EH (cell line): Measurements from ENCODE around the gene PLCH1.

Source experiments
- DNase-seq: peaks from one replicate; pipeline ENCODE4 v3.0.0-alpha.2; 2015; ENCODE audit warnings: low read depth

The PLCH1 gene

DNA sequence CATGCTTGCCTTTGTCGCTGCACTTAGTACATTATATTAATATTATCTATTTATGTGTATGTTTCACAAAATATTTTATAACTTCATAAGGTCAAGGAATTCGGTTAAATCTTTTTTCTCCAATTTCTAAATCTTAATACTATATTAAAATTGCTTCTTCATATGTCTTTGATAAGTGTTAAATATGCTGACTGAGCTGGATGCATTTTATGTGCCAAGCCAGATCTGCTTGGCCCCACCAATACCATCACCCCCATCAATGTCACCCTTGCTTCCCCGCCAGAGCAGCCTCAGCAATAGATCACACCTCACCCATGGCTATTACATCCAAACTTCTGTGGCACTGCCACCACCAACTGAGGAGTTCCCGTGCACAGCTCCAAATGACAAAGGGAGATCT is 287.3 kb downstream of the PLCH1 start:
- DNase-seq: no peak

DNA sequence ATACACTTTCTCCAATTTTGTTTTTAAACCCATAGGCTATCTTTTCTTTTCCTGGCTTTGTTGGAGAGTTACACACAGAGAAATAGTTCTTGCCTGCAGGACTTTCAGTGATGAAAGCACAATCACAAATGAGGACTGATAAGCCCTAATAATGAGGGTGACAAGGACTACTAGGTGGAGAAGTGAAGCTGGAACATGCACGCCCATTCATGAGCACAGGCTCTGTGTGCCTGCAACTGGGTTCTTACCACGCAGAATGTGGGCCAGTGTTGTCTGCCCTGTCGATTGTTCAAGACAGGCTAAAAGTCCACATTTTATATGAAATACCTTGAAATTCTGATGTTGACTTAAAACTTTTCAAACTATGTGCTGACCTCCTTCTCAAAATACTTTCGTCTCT is 289.1 kb downstream of the PLCH1 start:
- DNase-seq: no peak

DNA sequence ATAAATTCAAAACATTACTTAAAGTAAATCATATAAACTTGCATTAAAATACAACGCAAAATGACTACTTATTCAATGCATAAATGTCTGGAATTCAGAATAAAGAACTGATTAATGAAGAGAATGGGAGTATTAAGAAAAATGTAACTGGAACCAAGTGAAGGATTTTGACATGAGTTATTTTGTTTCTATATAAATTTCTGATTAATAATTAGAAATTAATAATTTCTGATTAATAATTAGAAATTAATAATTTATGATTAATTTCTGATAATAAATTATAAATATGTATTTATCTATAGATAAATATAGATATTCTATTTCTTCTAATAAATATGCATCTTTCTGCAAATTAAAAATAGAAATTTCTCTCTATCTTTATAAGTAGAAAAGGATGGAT is 291.4 kb downstream of the PLCH1 start:
- DNase-seq: no peak

DNA sequence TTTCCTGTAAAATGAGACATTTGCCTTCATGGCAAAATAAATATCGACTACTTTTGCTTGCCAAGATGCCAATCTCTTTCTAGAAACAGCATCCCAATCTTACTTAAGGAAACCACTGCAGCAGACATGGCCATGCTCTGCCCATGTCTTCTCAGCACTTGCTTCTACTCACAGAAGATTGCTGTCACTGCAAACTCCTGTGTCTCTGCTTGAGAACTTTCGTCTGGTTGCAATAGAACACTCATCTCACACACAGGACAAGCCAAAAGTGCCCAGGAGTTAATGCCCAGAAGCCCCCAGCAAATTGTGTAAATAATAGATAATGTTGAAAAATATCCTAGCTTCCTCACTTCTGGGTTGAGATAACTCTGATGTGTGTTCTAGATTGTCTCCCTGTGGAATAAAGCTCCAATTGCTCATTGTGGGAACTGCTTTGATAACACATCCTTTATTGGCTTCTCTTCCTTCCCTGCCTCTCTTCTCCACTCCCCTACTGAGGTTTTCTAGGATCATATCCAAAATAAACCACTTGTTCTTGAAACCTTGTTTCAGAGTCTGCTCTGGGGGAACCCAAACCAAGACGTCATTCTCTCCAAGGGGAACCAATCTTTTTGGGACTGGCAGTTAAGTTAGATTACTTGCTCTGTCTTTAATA is 295.1 kb downstream of the PLCH1 start:
- DNase-seq: no peak

DNA sequence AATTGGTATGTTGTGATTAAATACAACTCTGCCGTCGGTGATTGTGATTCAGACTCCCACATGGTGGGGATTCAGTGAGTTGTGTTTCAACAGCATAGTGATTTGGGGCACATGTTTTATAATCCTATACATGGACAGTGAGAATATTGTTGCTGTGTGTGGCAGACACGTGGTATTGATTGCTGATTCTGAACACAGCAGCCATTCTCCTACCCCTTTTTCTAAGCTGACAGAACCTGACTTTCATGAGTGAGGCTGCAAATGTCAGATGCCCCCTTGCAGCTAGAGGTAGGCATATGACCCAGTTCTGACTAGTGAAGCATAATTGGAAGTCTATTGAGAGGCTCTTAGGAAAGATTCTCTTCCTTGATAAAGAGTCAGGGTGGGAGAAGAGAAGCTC is 296.3 kb downstream of the PLCH1 start:
- no peak for DNase-seq

DNA sequence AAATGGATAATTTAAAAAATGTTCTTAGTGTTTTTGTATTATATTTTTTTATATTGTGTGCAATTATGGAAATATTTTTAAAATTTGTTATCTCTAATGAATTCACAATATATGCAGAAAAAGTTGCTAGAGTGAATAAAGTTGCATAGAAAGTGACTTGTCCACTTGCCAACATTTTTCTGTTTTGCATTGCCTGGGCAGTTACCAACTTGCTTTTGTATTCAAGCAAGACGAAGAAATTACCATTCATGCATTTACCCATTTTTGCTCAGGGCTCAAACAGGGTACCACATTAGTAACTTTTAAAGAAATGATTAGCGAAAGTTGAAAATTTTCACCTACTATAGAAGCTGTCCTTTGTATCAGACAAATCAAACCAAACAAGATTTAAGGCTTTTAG is 298.5 kb downstream of the PLCH1 start:
- DNase-seq: no peak

DNA sequence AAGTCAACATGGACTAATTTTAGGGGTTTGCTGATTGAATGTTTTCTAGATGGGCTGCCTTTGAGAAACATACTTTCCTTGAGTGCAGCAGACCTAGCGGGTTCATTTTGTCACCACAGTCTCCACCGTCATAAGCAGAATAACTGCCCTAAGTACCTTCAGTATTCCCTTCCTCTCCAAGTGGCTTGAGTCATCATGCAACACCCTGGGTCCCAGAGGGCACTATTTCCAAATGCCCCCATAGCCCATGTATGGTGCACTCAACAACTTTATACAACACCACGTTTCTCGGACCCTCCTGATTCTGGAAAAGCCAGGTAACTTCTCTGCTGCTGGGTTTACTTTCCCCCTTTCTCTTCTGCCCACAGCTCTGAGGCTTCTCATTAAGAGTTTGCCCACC is 300.1 kb downstream of the PLCH1 start:
- no peak for DNase-seq

DNA sequence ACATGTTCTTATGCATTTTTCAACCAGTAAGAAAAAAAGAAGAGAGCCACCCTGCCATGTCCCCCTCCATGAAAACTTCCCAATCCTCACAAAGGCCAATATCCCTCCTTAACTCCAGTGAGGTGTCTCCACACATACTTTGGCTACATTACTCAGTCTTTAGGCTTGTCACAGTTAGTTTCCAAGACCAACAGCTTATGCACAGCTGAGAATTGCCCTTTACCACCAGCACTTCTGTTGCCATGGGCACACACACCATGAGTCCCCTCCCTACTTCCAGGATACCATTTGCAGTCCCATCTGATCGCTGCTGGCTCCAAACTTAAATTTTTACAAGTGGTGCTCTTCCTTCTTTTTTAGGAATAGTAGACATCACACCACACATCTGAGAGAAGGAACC is 301.1 kb downstream of the PLCH1 start:
- no peak for DNase-seq

DNA sequence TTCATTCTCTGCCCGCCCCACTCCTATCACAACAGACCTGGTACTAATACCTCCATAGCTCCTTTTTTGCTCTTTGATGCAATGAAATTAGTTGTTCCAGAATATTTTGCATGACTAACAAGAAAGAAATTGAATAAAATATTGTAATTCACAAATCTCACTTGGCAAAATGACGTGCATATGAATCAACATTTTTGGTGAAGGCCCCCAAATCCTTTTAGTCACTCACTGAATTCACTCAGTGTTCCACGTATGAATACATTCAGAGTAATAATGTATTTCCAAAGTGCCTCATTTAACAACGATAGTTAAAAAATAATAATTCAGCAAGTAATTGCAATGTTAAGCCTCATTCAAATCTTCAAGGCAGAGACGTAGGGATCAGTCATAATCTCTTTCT is 302.8 kb downstream of the PLCH1 start:
- DNase-seq: no peak

DNA sequence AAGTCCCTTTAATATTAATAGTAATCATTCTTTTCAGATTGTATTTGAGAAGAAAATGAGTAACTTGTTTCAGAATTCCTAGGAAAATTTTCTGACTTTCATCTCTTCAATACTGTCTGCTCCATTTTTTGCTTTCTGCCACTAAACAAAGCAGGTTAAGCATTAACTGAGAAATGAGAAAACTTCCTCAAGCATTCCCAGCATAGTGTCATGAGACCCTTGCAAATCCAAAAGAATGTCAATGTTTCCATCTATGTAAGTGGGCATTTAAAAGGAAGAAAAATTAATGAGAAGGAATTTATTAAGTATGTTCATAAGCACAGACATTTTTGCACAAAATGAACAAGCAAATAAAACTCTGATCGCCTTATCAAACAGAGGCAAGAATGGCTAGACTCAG is 303.4 kb downstream of the PLCH1 start:
- no peak for DNase-seq

DNA sequence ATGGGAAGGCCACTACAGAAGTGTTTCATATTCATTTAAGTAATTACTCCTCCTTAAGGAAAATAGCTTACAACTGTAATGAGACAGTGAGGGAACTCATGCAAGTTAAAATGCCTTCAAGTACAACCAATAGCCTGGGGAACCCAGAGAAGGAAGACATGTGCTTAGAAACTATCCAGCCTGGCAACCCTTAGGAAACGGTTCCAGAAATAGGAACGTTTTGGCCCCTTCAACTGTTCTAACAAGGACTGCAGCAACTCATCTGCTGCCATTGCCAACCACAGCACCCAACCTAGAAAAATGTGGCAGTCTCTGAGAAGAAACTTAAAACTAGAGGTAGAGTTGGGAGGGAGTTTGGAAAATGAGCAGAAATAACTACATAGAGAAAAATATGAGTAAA is 303.8 kb downstream of the PLCH1 start:
- DNase-seq: no peak

DNA sequence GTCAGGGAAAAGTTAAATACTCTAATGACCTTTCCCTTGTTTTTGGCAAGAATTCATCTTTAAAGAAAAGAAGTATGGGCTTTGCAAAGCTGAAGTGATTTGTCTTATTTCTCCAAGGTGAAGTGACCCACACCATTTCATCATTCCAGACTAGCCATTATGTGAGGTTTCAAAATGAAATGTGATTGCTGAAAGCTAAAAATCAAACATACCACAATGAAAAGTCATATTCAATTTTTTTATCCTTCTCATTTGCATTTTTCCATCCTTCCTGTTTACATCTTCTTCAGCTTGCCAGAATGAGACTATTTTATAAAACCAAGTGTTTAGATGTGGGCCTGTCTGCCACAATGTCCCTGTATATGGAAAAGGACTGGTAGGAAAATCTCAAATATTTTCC is 309.1 kb downstream of the PLCH1 start:
- peak; percentile 34 for DNase-seq

DNA sequence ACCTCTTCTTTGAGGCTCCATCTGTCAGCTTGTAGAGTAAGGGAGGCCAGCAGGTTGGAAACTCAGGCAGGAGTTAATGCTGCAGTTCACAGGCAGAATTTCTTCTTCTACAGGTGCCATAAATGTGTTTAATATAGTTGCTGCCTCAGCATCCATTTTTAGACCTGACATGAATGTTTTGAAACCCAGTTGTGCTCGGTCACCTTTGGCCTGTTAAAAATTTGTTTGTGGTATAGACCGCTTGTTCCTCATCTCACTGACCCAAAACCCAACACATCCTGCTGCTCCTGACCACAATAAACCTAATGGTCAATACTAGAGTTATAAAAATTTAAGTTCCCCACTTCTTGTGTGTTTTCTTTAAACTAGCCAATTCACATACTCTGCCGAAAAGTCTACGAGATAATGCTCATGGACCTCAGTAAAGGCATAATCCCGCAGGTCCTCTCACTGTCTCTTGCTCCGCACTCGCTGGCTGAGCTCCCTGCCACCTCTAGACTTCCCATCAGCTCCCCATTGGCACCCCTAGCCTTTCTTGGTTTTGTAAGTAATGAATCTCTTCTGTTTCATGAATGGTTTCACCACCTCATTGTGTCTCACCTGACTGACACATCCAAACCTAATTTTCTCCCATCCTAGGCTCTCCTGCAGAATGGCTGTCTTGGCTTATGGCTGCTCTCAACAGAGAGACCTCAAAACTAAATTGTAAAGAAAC is 312.9 kb downstream of the PLCH1 start:
- no peak for DNase-seq

DNA sequence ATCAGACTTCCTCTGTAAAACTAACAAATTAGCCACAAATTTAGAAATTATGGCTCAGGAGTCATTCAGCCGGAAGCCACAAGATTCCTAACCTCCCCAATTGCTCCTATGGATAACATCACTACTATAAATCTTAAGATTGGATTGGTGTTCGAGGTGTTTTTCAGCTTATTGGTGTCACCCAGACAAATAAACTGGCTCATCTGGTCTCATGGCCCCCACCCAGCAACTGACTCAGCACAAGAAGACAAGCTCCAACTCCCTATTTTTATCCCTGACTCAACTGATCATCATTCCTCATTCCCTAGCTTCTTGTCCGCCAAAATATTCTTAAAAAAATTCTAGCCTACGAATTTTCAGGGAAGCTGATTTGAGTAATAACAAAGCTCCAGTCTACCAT is 316.3 kb downstream of the PLCH1 start:
- peak; percentile 95 for DNase-seq

DNA sequence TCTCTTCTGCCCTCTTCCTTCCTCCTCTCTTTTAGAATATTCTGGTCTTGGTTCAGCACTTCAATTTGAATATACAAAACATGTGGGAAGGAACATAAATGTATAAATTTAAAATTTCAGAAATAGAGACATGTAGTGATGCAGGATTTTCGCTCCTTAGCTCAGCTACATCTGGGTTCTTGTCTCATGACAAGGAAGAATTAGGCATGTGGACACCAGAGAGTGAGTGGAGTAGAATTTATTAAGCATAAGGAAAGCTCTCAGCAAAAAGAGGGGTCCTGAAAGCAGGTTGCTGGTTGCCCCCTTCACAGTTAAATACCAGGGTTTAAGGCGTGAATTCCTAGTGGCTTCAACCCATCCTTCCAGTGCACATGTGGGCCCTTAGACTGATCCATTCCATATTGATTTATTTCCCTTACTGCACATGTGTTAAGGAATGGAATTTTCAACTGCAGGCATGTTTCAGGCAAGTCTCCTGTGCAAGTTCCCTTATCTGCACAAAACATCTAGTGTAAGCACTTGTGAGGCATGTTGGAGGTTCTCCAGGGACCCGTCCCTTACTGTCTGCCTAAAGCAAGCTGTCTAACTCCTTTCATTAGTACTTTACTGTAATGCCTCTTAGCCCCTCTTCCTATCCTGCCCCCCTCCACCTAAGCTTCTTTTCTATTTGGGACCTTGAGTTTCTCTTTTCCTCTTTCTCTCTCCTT is 318.2 kb downstream of the PLCH1 start:
- DNase-seq: peak; percentile 70

DNA sequence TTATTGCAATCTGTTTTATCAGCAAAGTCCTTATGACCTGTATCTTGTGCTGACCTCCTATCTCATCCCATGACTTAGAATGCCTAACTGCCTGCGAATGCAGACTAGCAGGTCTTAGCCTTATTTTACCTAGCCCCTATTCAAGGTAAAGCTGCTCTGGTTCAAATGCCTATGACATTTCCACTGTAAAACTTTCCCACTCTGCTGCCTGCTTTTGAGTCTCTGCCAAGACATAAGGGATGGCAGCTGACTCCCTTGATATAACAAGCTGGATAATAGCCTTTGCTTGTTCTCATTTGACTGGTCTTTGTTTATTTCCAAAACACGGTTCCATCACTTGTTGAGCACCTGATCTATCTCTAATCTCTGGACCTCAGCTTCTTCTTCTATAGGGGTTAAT is 319.5 kb downstream of the PLCH1 start:
- DNase-seq: no peak

DNA sequence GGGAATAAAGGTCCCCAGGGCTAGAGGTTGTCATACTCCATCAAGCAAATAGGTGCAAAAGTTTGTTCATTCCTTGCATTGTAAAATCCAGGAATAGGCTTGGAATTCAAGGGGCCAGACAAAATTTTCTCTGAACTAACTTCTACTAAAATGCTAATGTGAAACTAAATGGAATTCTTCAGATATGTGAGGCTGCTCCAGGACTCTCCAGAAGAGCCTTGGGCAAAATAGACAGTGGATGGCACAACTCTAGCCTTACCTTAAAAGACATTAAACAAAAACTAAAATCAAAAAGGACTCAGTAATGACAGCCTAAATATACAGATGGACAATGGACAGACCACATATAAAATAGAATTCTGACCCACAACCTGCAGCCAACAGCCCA is 320.6 kb downstream of the PLCH1 start:
- DNase-seq: no peak

DNA sequence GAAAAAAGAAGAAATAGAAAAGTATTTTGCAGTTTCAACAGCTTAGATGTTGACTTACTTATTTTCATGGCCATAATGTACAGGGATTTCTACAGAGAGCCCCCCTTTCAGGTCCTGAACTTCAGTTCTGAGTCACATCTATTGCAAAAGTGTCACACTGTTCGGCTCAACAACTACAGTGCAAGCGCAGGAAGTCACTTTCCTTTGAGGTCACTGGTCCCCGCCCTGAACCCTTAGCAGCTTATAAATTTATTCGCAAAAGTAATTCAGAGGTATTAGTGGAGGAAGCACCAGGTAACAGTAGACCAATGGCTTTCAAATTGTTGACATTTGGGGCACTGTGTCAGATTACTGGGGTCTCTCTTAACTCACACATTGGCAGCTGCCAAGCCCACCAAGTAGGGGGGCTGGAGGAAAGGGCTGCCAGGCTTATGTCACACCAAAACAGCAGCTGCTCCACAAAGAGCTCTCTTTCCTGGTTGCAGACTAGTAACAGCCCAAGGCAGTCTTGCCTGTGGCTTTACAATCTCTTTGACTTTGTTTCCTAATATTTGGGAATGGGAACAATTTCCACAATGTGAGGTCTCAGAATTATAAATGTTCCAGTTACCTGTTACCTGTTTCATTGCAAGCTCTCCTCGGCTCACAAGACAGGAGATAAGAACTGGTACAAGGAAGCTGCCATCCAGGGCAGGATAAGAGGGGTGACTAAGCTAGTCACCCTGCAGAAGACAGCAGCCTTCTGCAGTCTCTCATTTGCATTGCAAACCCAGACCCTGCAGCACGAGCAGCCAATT is 321.1 kb downstream of the PLCH1 start:
- no peak for DNase-seq

DNA sequence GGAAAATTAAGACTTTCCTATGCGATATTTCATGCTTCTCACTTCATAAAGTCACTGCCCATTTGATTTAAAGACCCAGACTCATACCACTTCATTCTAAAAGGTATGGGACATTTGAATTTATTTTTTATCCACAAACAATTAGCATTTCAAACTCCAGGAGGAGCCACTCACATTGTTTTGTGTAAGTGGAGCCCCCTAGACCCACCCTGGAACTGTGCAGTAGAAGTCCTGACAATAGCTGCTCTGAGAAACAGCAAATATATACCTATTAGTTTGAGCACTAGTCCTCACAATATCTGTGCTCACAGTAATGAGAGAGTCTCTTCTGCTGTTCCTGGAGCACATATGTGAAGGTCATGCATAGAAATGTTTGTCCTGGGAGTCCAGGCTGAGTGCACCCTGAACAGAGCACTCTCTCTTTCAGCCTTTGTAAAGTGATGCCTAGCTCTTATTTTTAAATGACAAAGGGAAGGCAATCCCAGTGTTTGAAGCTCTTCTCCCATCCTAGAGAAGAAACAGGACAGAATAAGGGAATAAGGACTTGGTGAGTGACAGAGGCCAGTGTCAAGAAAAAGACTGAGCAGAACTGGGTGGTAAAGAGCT is 323.9 kb downstream of the PLCH1 start:
- no peak for DNase-seq

DNA sequence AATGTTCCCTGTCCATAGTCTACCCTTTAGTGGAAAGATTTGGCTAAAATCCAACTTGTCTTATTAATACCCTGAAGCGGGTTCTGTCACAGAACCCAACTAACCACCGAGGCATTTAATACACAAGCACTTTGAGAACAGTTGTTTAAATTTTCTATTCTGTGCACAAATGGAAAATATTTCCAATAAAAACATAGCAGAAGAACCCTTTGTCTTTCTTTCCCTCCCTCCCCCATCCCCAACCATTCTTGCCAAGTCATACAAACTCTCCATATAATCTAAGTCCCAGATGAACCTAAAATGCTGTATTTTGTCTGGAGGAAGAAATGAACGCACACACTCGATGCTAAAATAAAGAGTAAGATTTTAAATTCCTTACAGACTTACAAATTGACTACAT is 324.5 kb downstream of the PLCH1 start:
- peak; percentile 32 for DNase-seq

DNA sequence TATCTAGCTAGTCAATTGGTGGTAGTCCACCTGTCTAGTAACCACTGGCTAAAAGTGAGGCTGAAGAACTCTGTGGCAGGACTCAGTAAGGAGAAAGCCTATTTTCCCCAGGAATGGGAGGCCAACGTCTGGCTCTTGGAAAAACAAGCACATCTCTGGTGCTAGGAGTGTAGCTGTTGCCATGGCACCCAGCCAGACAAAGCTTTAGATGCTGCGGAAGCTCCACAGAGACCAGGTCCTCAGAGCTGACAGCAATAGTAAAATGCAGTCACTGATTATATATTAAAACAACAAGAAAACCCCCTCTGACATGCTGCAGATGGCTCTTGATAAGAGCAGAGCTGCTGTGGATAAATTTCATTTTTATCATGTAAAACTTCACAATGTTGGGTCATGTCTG is 326.5 kb downstream of the PLCH1 start:
- DNase-seq: no peak

DNA sequence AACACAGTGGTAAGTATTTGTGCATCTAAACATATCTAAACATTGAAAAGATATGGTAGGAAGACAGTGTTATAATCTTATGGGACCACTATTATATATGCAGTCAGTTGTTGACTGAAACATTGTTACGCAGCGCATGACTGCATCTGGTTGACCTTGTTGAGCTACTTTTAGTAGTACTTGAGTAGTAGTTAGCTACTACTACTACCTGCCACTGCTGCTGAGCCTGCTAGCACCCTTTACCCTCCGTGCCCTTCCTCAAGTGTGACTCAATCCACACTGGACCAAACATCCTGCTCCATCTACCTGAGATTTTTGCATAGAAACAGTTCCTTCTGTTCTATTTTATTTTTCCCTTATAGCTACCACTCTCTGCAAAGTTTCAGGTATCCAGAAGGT is 327.8 kb downstream of the PLCH1 start:
- no peak for DNase-seq
